Calu3 (cell line): Measurements from ENCODE around the gene KAT6B. TPM values are rescaled to one million over a fixed set of nuclear protein-coding genes. Genes with fewer than 3 reads are reported as not detected.

Experiments
- BruUV-seq: library from RNA; stranded (reverse); fragments of 400-500 nt; replicated peaks from 2 replicates; lab custom pipeline; 2021; lab: Mats Ljungman, UMichigan
- CTCF ChIA-PET: fragments of 300-600 bp; sonication (Branson Sonifier 250); formaldehyde crosslinking; loops from one replicate; lab custom pipeline; 2022; ENCODE audit warnings: antibody characterized with exemption; lab: Charles Lee
- DNase-seq: peaks from one replicate; pipeline ENCODE4 v3.0.0; 2022
- H3K27ac Mint-ChIP-seq: one replicate; pipeline ENCODE4 v1.8.0; 2022; ENCODE audit warnings: mixed read lengths; ENCODE audit not compliant: unreplicated experiment
- H3K27me3 Mint-ChIP-seq: one replicate; pipeline ENCODE4 v1.8.0; 2022; ENCODE audit warnings: mixed read lengths; ENCODE audit not compliant: unreplicated experiment
- H3K36me3 Mint-ChIP-seq: one replicate; pipeline ENCODE4 v1.8.0; 2022; ENCODE audit warnings: mild to moderate bottlenecking, moderate library complexity, mixed read lengths; ENCODE audit not compliant: insufficient read depth, unreplicated experiment
- H3K4me1 Mint-ChIP-seq: one replicate; pipeline ENCODE4 v1.8.0; 2022; ENCODE audit warnings: mild to moderate bottlenecking, low read depth, mixed read lengths; ENCODE audit not compliant: unreplicated experiment
- H3K4me3 Mint-ChIP-seq: one replicate; pipeline ENCODE4 v1.8.0; 2022; ENCODE audit warnings: mild to moderate bottlenecking, low read depth, moderate library complexity, mixed read lengths; ENCODE audit not compliant: unreplicated experiment
- H3K9me3 Mint-ChIP-seq: one replicate; pipeline ENCODE4 v1.8.0; 2022; ENCODE audit warnings: low read depth, mixed read lengths; ENCODE audit not compliant: unreplicated experiment
- intact Hi-C: fragments of 100-400 bp; cut with micrococcal nuclease; formaldehyde crosslinking; loops from one replicate; pipeline ENCODE4 v1.10.0; 2022; ENCODE audit not compliant: unreplicated experiment
- total RNA-seq: library from RNA; stranded (reverse); gene quantifications from 2 replicates; pipeline ENCODE4 v1.2.3, GENCODE V29; 2022
- TF ChIP-seq, protein P1 (sequence below): fragments of 200-600 bp; IDR thresholded peaks from one replicate; pipeline ENCODE4 v1.8.0; 2022; ENCODE audit warnings: antibody characterized with exemption; ENCODE audit not compliant: unreplicated experiment

Gene KAT6B
- total RNA-seq, 1 experiment from 2014 or later, result 28.6 TPM

DNA sequence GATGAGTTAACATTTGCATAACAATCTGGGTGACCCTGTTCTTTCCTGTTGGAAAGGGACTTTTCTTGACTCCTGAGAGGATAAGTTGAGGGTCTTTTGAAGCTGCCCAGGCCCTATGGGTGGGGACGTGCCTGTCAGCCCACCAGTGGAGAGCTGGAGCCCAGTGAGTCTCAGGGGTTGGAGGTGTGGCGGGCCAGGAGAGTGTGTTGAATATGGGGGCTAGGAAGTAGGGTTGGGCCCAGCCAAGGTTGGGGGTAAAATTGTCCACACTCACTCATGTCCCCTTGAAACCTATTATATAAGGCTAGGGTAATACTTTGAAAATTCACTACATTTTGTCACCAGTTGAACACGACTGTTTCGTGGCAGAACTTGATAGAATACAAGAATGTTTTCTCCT is 17.9 kb upstream of the KAT6B start:
- H3K36me3 Mint-ChIP-seq, result no peaks in the 10 kb centered on the region
- CTCF ChIA-PET, result no interaction called here
- intact Hi-C loops, result no loop called here
- TF ChIP-seq, protein P1, sequence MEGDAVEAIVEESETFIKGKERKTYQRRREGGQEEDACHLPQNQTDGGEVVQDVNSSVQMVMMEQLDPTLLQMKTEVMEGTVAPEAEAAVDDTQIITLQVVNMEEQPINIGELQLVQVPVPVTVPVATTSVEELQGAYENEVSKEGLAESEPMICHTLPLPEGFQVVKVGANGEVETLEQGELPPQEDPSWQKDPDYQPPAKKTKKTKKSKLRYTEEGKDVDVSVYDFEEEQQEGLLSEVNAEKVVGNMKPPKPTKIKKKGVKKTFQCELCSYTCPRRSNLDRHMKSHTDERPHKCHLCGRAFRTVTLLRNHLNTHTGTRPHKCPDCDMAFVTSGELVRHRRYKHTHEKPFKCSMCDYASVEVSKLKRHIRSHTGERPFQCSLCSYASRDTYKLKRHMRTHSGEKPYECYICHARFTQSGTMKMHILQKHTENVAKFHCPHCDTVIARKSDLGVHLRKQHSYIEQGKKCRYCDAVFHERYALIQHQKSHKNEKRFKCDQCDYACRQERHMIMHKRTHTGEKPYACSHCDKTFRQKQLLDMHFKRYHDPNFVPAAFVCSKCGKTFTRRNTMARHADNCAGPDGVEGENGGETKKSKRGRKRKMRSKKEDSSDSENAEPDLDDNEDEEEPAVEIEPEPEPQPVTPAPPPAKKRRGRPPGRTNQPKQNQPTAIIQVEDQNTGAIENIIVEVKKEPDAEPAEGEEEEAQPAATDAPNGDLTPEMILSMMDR, result no peak
- H3K9me3 Mint-ChIP-seq, result no peaks in the 10 kb centered on the region
- BruUV-seq, result no TSS peak
- no peak overlapping the region for H3K4me3 Mint-ChIP-seq
- H3K27me3 Mint-ChIP-seq, result no peaks in the 10 kb centered on the region
- H3K4me1 Mint-ChIP-seq, result no peaks in the 10 kb centered on the region
- H3K27ac Mint-ChIP-seq, result no peak overlapping the region
- DNase-seq, result no peak

DNA sequence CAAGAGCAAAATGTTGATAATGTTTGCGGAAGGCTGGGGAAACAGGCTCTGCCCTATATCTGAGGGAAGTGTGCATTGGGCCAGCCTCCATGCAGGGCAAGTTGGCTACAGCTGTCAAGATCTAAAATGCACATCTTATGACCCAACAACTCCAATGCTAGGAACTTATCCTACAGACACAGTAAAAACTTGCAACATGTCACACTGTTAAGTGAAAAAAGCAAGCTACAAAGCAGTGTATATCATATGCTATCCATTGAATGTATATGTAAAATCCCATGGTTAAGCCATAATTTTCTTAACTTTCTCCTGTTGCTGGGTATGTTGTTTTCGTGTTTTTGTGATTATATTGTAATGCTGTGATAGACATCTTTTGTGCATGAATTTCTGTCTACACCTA is 16.3 kb upstream of the KAT6B start:
- CTCF ChIA-PET, result interaction anchor here (0.7 kb wide), 1 partner anchor 211 kb away, joined by 3 read pairs; no protein-coding TSS in a partner anchor
- intact Hi-C loops, result no loop called here
- no peak overlapping the region for H3K4me3 Mint-ChIP-seq
- H3K4me1 Mint-ChIP-seq, result no peaks in the 10 kb centered on the region
- no peaks in the 10 kb centered on the region for H3K27me3 Mint-ChIP-seq
- TF ChIP-seq, protein P1, result no peak
- DNase-seq, result no peak
- BruUV-seq, result no TSS peak
- H3K9me3 Mint-ChIP-seq, result no peaks in the 10 kb centered on the region
- H3K27ac Mint-ChIP-seq, result no peak overlapping the region
- H3K36me3 Mint-ChIP-seq, result no peaks in the 10 kb centered on the region

DNA sequence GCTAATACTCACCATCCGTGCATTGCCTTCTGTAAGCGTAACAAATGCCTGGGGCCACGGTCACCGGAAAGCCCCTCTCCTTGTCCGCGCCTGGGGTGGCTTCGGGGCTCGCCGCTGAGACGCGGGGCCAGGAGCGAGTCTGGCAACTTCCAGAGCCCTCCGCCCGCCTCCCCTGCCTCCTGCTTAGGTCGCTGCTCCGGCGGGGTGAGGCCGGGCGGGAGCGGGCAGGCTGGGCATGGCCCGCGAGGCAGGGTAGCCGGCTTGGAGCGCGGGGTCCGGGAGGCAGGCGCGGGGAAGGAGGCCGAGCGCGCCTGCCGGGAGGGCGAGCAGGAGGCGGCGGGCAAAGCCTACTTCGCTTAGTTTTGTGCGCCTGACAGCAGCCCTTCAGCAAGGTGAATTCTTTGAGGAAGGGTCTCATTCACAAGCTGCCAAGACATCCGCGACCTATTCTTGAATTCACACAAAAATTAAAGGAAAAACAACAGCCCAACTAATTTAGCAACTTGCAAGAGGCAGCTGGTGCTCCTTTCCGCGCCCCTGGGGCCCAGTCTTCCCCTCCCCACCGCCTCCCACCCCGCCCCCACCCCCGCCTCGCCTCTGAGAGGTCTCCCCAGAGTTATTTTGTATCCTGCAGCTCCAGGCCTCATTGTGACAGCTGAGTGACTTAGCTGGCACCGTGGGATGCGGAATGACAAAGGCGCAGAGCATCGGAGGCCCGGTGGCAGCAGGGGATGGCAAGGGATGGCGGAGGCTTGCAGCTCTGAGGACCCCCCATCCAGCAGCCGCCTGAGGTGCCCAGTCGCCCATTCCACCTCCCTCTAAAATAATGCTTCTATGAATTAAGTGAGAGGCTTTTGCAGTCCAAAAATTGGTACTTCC is 12.8 kb upstream of the KAT6B start:
- Mint-ChIP-seq H3K27ac (no peak overlapping the region), H3K27me3 (no peaks in the 10 kb centered on the region), H3K4me3 (no peak overlapping the region), H3K36me3 (no peaks in the 10 kb centered on the region), H3K9me3 (peaks cover 7% of the 10 kb centered on the region), H3K4me1 (no peaks in the 10 kb centered on the region)
- CTCF ChIA-PET, result interaction anchor here (0.7 kb wide), 1 partner anchor 129 kb away, joined by 3 read pairs; no protein-coding TSS in a partner anchor
- intact Hi-C loops, result no loop called here
- no peak for DNase-seq
- TF ChIP-seq, protein P1, result no peak
- no TSS peak for BruUV-seq

DNA sequence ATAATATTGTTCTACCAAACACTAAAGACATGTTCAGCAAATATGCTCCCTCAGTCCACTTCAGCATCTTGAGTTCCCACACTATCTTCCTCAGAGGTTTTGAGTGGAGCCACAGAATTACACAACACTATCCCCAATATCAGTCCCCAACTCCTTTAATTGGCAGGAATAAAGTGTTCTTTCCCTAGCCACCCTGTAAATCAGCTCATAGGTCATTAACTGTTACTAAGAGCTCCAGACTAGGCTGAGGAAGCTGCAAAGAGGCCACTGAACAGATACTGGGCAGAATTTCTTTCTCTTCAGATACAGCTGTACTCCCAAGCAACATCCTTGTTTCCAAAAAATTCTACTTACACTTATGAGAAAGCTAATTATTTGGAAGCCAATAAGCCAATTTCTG is 11.6 kb upstream of the KAT6B start:
- peaks cover 7% of the 10 kb centered on the region for H3K9me3 Mint-ChIP-seq
- H3K4me3 Mint-ChIP-seq, result no peak overlapping the region
- no peak overlapping the region for H3K27ac Mint-ChIP-seq
- DNase-seq, result no peak
- no peaks in the 10 kb centered on the region for H3K4me1 Mint-ChIP-seq
- TF ChIP-seq, protein P1, result no peak
- no TSS peak for BruUV-seq
- intact Hi-C loops, result no loop called here
- CTCF ChIA-PET, result no interaction called here
- H3K36me3 Mint-ChIP-seq, result no peaks in the 10 kb centered on the region
- H3K27me3 Mint-ChIP-seq, result no peaks in the 10 kb centered on the region
